ENCODE measurements around the gene RPL28. TPM values are rescaled to one million over a fixed set of nuclear protein-coding genes. Genes with fewer than 3 reads are reported as not detected.

Gene RPL28
- total and polyA plus RNA-seq, 2 of the 13 experiments (the other 11 are each of a cell fraction or from before 2014, with no cell fraction given), result 105 to 420 TPM

GRCh38 chr19:55353356-55353802 lies 32.4 kb upstream of the RPL28 start:
- intact Hi-C loops (cut with micrococcal nuclease; ENCODE audit: unreplicated experiment) (no loop called here), in situ Hi-C loops (cut with HindIII; ENCODE audit: extremely low pct_ligation_motif_present, low pct_unique_long_range_greater_than_20kb) (no loop called here)
- no peak for FAIRE-seq
- Histone ChIP-seq H3K79me2 (ENCODE audit: insufficient read depth, low read length) (no peaks in the 10 kb centered on the region), H3K9me3 (ENCODE audit: low read length) (no peaks in the 10 kb centered on the region), H2AFZ (ENCODE audit: low read length) (no peak overlapping the region), H3K4me3 (replicated peaks in 1 of 3; ENCODE audit: insufficient read depth in 1 of 3, low read depth in 2 of 3, low read length in 3 of 3) (peak overlapping the region; percentile 30 to 74 (median 65)), H4K20me1 (ENCODE audit: insufficient read depth, low read length) (0 out of 2 replicates have a peak, but pooled peaks cover 4% of the 10 kb centered on the region), H3K27me3 (ENCODE audit: control insufficient read depth in 1 of 2, insufficient read depth in 2 of 2, low read length in 2 of 2) (peaks cover 8 to 55% of the 10 kb centered on the region in 2 experiments; a peak in 4 of 5 replicates), H3K27ac (ENCODE audit: extremely low read length, insufficient read depth, low read length) (no peak overlapping the region), H3K4me2 (ENCODE audit: low read depth, low read length) (peak overlapping the region; percentile 88), H3K4me1 (ENCODE audit: insufficient read depth, low read length) (peaks cover 19% of the 10 kb centered on the region), H3K9ac (ENCODE audit: insufficient read depth, low read depth, low read length) (0 out of 2 replicates have a peak overlapping the region, but pooled peaks have one; percentile 29), H3K36me3 (replicated peaks in 1 of 2; ENCODE audit: control insufficient read depth in 1 of 2, insufficient read depth in 2 of 2, low read length in 2 of 2) (no peaks in the 10 kb centered on the region)
- WGBS (ENCODE audit: low lambda C conversion rate), result 15% methylated on average over 15 of the region's 24 CpGs
- POLR2A ChIA-PET, result interaction anchor here (1.8 kb wide), 1 partner anchor 14 kb away, joined by 4 read pairs; the partner anchor contains the start of gene KMT5C
- TF ChIP-seq CHCHD3 (CRISPR knock-in tag; IDR thresholded peaks at IDR 0.05), result no peak
- TF ChIP-seq DZIP1 (CRISPR knock-in tag; IDR thresholded peaks at IDR 0.05), result 0 out of 2 replicates have a peak, but pooled peaks have one; percentile 36
- TF ChIP-seq SIN3B (IDR thresholded peaks at IDR 0.05; ENCODE audit: low read length), result no peak
- no peak for TF ChIP-seq ZNF891 (CRISPR knock-in tag; IDR thresholded peaks at IDR 0.05)
- no peak for TF ChIP-seq ZNF615 (CRISPR knock-in tag; IDR thresholded peaks at IDR 0.05; ENCODE audit: borderline replicate concordance)
- no peak for TF ChIP-seq THRA (CRISPR knock-in tag; IDR thresholded peaks at IDR 0.05; ENCODE audit: borderline replicate concordance)
- TF ChIP-seq ATM (IDR thresholded peaks at IDR 0.05; ENCODE audit: borderline replicate concordance), result no peak
- TF ChIP-seq ARNT2 (CRISPR knock-in tag; IDR thresholded peaks at IDR 0.05; ENCODE audit: low read depth), result 0 out of 2 replicates have a peak, but pooled peaks have one; percentile 15
- TF ChIP-seq TCF7 (IDR thresholded peaks at IDR 0.05; ENCODE audit: low read depth), result no peak
- 0 out of 2 replicates have a peak, but pooled peaks have one; percentile 47 for TF ChIP-seq ZSCAN25 (CRISPR knock-in tag; IDR thresholded peaks at IDR 0.05)
- no peak for TF ChIP-seq MXD3 (CRISPR knock-in tag; IDR thresholded peaks at IDR 0.05)
- no peak for TF ChIP-seq MED13 (CRISPR knock-in tag; IDR thresholded peaks at IDR 0.05)
- TF ChIP-seq ZNF543 (CRISPR knock-in tag; IDR thresholded peaks at IDR 0.05), result no peak
- no peak for ATAC-seq
- no TSS peak for BruUV-seq (replicated peaks)
- DNase-seq (ENCODE audit: low spot score), result no peak
- CTCF ChIA-PET (ENCODE audit: low intra/inter-chr PET ratio, low total read pairs), result no interaction called here

Data from HepG2 (cell line).